Neural cell (in vitro differentiated cells): Measurements from ENCODE around the gene ME2. TPM values are rescaled to one million over a fixed set of nuclear protein-coding genes. Genes with fewer than 3 reads are reported as not detected.
A peak's percentile ranks its signal among the peaks of the same experiment; 100 is the strongest.

ENCODE experiments used
- H2AFZ ChIP-seq: fragments of 200-600, 300-800 bp; sonication (generic), shearing (Covaris generic); 2 replicates; pipeline ENCODE4 v1.6.0; 2014; ENCODE audit warnings: low read depth, mild to moderate bottlenecking, antibody characterized with exemption, low read length, moderate library complexity
- H3F3A ChIP-seq: fragments of 200-600 bp; shearing (Covaris generic); 2 replicates; pipeline ENCODE4 v1.6.1; 2016; ENCODE audit warnings: mild to moderate bottlenecking, moderate library complexity, mixed read lengths, antibody characterized with exemption, low read length; ENCODE audit not compliant: insufficient read depth, poor library complexity, severe bottlenecking
- H3K27ac ChIP-seq: fragments of 200-600, 300-800 bp; sonication (generic), shearing (Covaris generic); 2 replicates; pipeline ENCODE4 v1.5.1; 2014; ENCODE audit warnings: mild to moderate bottlenecking, low read length, moderate library complexity
- H3K27me3 ChIP-seq: fragments of 300-800, 200-600 bp; sonication (generic), shearing (Covaris generic); 2 replicates; pipeline ENCODE4 v1.6.0; 2014; ENCODE audit warnings: mild to moderate bottlenecking, low read depth, low read length, moderate library complexity; ENCODE audit not compliant: insufficient read depth
- H3K36me3 ChIP-seq: fragments of 300-800, 200-600 bp; sonication (generic), shearing (Covaris generic); 2 replicates; pipeline ENCODE4 v1.5.1; 2014; ENCODE audit warnings: mild to moderate bottlenecking, antibody characterized with exemption, low read length, moderate library complexity; ENCODE audit not compliant: insufficient read depth
- H3K4me2 ChIP-seq: fragments of 300-800, 200-600 bp; sonication (generic), shearing (Covaris generic); 2 replicates; pipeline ENCODE4 v1.6.0; 2014; ENCODE audit warnings: mild to moderate bottlenecking, low read length
- H3K4me3 ChIP-seq: fragments of 300-800, 200-600 bp; sonication (generic), shearing (Covaris generic); 2 replicates; pipeline ENCODE4 v1.5.1; 2014; ENCODE audit warnings: mild to moderate bottlenecking, low read length, moderate library complexity
- H3K79me2 ChIP-seq: fragments of 200-600 bp; shearing (Covaris generic); replicated peaks from 2 replicates; pipeline ENCODE4 v1.6.0; 2014; ENCODE audit warnings: mild to moderate bottlenecking, low read length, moderate library complexity; ENCODE audit not compliant: insufficient read depth
- H3K9ac ChIP-seq: fragments of 300-800, 200-600 bp; sonication (generic), shearing (Covaris generic); 2 replicates; pipeline ENCODE4 v1.6.1; 2016; ENCODE audit warnings: mild to moderate bottlenecking, low read length, mixed read lengths
- H3K9me2 ChIP-seq: fragments of 200-600 bp; shearing (Covaris generic); 2 replicates; pipeline ENCODE4 v1.6.1; 2016; ENCODE audit warnings: mild to moderate bottlenecking, low read length, mixed read lengths; ENCODE audit not compliant: insufficient read depth
- H3K9me3 ChIP-seq: fragments of 200-600, 300-800 bp; sonication (generic), shearing (Covaris generic); 2 replicates; pipeline ENCODE4 v1.6.1; 2016; ENCODE audit warnings: mild to moderate bottlenecking, mixed run types, low read length, moderate library complexity, mixed read lengths
- H4K20me1 ChIP-seq: fragments of 200-600 bp; shearing (Covaris generic); 2 replicates; pipeline ENCODE4 v1.6.1; 2016; ENCODE audit warnings: mild to moderate bottlenecking, mixed run types; ENCODE audit not compliant: insufficient read depth
- CTCF ChIP-seq: fragments of 450-650 bp; IDR thresholded peaks from 2 replicates; pipeline ENCODE4 v1.5.1; 2014; ENCODE audit warnings: antibody characterized with exemption, mild to moderate bottlenecking, moderate library complexity; ENCODE audit not compliant: poor library complexity, severe bottlenecking
- EP300 ChIP-seq: fragments of 450-650 bp; conservative IDR thresholded peaks from 2 replicates; pipeline ENCODE4 v1.6.1; 2014; ENCODE audit warnings: antibody characterized with exemption, mild to moderate bottlenecking, moderate library complexity; ENCODE audit not compliant: poor library complexity, severe bottlenecking
- EZH2 ChIP-seq: fragments of 200-600, 300-800 bp; shearing (Covaris generic), sonication (generic); IDR thresholded peaks from 2 replicates; pipeline ENCODE4 v1.6.1; 2014; ENCODE audit warnings: antibody characterized with exemption, low read length, borderline replicate concordance, mild to moderate bottlenecking; ENCODE audit not compliant: insufficient read depth, poor library complexity, severe bottlenecking
- MXI1 ChIP-seq: fragments of 450-650 bp; conservative IDR thresholded peaks from 2 replicates; pipeline ENCODE4 v1.6.1; 2014; ENCODE audit warnings: antibody characterized with exemption, mild to moderate bottlenecking; ENCODE audit not compliant: poor library complexity, severe bottlenecking
- POLR2AphosphoS5 ChIP-seq: IDR thresholded peaks from 2 replicates; pipeline ENCODE4 v1.6.1; 2012
- RAD21 ChIP-seq: fragments of 450-650 bp; conservative IDR thresholded peaks from 2 replicates; pipeline ENCODE4 v1.6.1; 2014; ENCODE audit warnings: antibody characterized with exemption, mild to moderate bottlenecking, moderate library complexity
- REST ChIP-seq: IDR thresholded peaks from 2 replicates; pipeline ENCODE4 v1.6.1; 2012; ENCODE audit warnings: borderline replicate concordance
- SMC3 ChIP-seq: fragments of 450-650 bp; conservative IDR thresholded peaks from 2 replicates; pipeline ENCODE4 v1.6.1; 2014; ENCODE audit warnings: antibody characterized with exemption, mild to moderate bottlenecking, moderate library complexity; ENCODE audit not compliant: poor library complexity
- TAF1 ChIP-seq: IDR thresholded peaks from 2 replicates; pipeline ENCODE4 v1.6.1; 2012; ENCODE audit warnings: low read depth
- polyA plus RNA-seq: library from polyadenylated mRNA; depleted of rRNA; stranded (reverse); fragments of >200 nt; gene quantifications from 2 replicates; pipeline ENCODE4 v1.2.3, GENCODE V29; 2014

The ME2 gene
- polyA plus RNA-seq, 1 donor from 2014 or later = 76.2 TPM

GRCh38 chr18:50934545-50935211 is 55.8 kb downstream of the ME2 start:
- H3K27ac ChIP-seq = no peak overlapping the region
- H3K79me2 ChIP-seq = no peaks in the 10 kb centered on the region
- H3K4me2 ChIP-seq = no peak overlapping the region
- H3K27me3 ChIP-seq = no peaks in the 10 kb centered on the region
- no peak overlapping the region for H2AFZ ChIP-seq
- H3K36me3 ChIP-seq = no peaks in the 10 kb centered on the region
- H4K20me1 ChIP-seq = no peaks in the 10 kb centered on the region
- TF ChIP-seq REST (no peak), MXI1 (no peak), POLR2AphosphoS5 (no peak), EZH2 (no peak), TAF1 (no peak), EP300 (no peak), SMC3 (no peak), CTCF (no peak), RAD21 (no peak)
- no peaks in the 10 kb centered on the region for H3K9me3 ChIP-seq
- H3K9ac ChIP-seq = no peak overlapping the region
- H3F3A ChIP-seq = no peaks in the 10 kb centered on the region
- H3K4me3 ChIP-seq = no peak overlapping the region
- no peaks in the 10 kb centered on the region for H3K9me2 ChIP-seq

- H3F3A ChIP-seq = no peaks in the 10 kb centered on the region
- peak overlapping the region; percentile 44 for H3K27ac ChIP-seq
- no peaks in the 10 kb centered on the region for H4K20me1 ChIP-seq
- H3K4me3 ChIP-seq = peak overlapping the region; percentile 15
- TF ChIP-seq SMC3 (no peak), MXI1 (peak; percentile 74)
- no peaks in the 10 kb centered on the region for H3K27me3 ChIP-seq
- H3K4me2 ChIP-seq = peak overlapping the region; percentile 46
- H2AFZ ChIP-seq = no peak overlapping the region
- H3K36me3 ChIP-seq = peaks cover 2% of the 10 kb centered on the region
- H3K9ac ChIP-seq = no peak overlapping the region
- H3K9me2 ChIP-seq = no peaks in the 10 kb centered on the region
- H3K9me3 ChIP-seq = no peaks in the 10 kb centered on the region
- H3K79me2 ChIP-seq = no peaks in the 10 kb centered on the region
Measured at GRCh38 chr18:50935493-50936191, 56.7 kb downstream of the ME2 start.
